GM18519 (cell line): ENCODE measurements around the gene GNRH2.
"Not testable (repeated sequence)": the region's sequence is repeated elsewhere in the genome, so short reads cannot be mapped to it uniquely, and the experiment has no call there.

Experiments
- ATAC-seq: cut with Tn5 transposase; IDR thresholded peaks from one replicate; pipeline ENCODE4 v1.9.1; 2021; ENCODE audit warnings: mild to moderate bottlenecking, moderate library complexity; ENCODE audit not compliant: unreplicated experiment, low FRiP score

GNRH2 gene

GRCh38 chr20:3072530-3073250, 29.3 kb downstream of the GNRH2 start:
- no peak for ATAC-seq

GRCh38 chr20:3073251-3073643, 29.8 kb downstream of the GNRH2 start:
- not testable (repeated sequence) for ATAC-seq

GRCh38 chr20:3074812-3075211, 31.4 kb downstream of the GNRH2 start:
- no peak for ATAC-seq

GRCh38 chr20:3075315-3075714, 31.9 kb downstream of the GNRH2 start:
- not testable (repeated sequence) for ATAC-seq

GRCh38 chr20:3077618-3078134, 34.3 kb downstream of the GNRH2 start:
- no peak for ATAC-seq

- ATAC-seq = no peak
These were observed 37.5 kb downstream of the GNRH2 start for GRCh38 chr20:3080939-3081388.

GRCh38 chr20:3081641-3082040, 38.2 kb downstream of the GNRH2 start:
- ATAC-seq = no peak

GRCh38 chr20:3082306-3082951, 39.0 kb downstream of the GNRH2 start:
- ATAC-seq = no peak

GRCh38 chr20:3082955-3083952, 39.8 kb downstream of the GNRH2 start:
- ATAC-seq = no peak

GRCh38 chr20:3084283-3084985, 41.0 kb downstream of the GNRH2 start, which contains the start of gene AVP:
AVP (minus strand) TSS chr20:3084724; CDS start chr20:3084674, 50 bp downstream.
- ATAC-seq = no peak

- no peak for ATAC-seq
These were observed 41.6 kb downstream of the GNRH2 start for GRCh38 chr20:3084986-3085360.

- ATAC-seq = no peak
These were observed 42.2 kb downstream of the GNRH2 start for GRCh38 chr20:3085571-3086072.

GRCh38 chr20:3088031-3088430, 44.6 kb downstream of the GNRH2 start:
- no peak for ATAC-seq

GRCh38 chr20:3090565-3090964, 47.1 kb downstream of the GNRH2 start:
- ATAC-seq = no peak

- no peak for ATAC-seq
These were observed 49.4 kb downstream of the GNRH2 start for GRCh38 chr20:3092611-3093379.

- ATAC-seq = no peak
These were observed 50.5 kb downstream of the GNRH2 start for GRCh38 chr20:3093861-3094361.

- no peak for ATAC-seq
These were observed 51.6 kb downstream of the GNRH2 start for GRCh38 chr20:3094848-3095629.
